ENCODE data around the gene CYP2C19. TPM values are rescaled to one million over a fixed set of nuclear protein-coding genes. Genes with fewer than 3 reads are reported as not detected.
"Not testable (repeated sequence)": the region's sequence is repeated elsewhere in the genome, so short reads cannot be mapped to it uniquely, and the experiment has no call there.

The CYP2C19 gene
- not detected in 2 replicates for total RNA-seq (2014; rRNA removed; shearing (Covaris generic))

DNA sequence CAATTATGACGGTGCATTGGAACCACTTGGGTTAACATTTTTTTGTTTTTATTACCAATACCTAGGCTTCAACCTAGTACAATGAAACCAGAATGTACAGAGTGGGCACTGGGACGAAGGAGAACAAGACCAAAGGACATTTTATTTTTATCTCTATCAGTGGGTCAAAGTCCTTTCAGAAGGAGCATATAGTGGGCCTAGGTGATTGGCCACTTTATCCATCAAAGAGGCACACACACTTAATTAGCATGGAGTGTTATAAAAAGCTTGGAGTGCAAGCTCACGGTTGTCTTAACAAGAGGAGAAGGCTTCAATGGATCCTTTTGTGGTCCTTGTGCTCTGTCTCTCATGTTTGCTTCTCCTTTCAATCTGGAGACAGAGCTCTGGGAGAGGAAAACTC is at the start of gene CYP2C19:
CYP2C19 (plus strand) TSS at position 289 of the 400 bp plus-strand sequence; CDS start at position 314, 25 bp downstream.
- Histone ChIP-seq H3K4me3 (no peak within 1 kb of the TSS), H3K36me3 (no peaks in the 10 kb centered on the region), H3K27me3 (no peaks in the 10 kb centered on the region), H3K27ac (no peak within 1 kb of the TSS), H3K4me1 (no peaks in the 10 kb centered on the region), H3K9me3 (replicated peaks) (no peaks in the 10 kb centered on the region)
- no peak for DNase-seq

DNA sequence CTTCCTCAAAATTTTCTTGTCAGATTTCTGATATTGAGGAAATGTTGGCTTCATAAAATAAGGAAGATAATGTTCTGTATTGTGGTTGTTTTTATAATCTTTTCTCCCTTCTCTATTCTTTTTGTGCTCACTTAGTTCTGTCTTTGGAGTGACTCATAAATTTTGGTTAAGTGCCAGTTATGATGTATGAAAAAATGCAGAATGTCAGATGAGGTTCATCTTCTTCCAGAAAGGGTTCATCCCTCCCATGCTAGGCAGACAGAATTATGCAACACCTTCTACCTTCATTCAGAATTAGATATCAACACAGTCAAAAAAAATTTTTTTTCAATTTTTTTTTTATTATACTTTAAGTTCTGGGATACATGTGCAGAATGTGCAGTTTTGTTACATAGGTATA is 36.6 kb upstream of the CYP2C19 start:
- H3K27me3 ChIP-seq = no peaks in the 10 kb centered on the region
- H3K9me3 ChIP-seq (replicated peaks) = no peaks in the 10 kb centered on the region
- DNase-seq = no peak
- no peak overlapping the region for H3K27ac ChIP-seq
- no peaks in the 10 kb centered on the region for H3K4me1 ChIP-seq
- H3K36me3 ChIP-seq = no peaks in the 10 kb centered on the region
- no peak overlapping the region for H3K4me3 ChIP-seq

DNA sequence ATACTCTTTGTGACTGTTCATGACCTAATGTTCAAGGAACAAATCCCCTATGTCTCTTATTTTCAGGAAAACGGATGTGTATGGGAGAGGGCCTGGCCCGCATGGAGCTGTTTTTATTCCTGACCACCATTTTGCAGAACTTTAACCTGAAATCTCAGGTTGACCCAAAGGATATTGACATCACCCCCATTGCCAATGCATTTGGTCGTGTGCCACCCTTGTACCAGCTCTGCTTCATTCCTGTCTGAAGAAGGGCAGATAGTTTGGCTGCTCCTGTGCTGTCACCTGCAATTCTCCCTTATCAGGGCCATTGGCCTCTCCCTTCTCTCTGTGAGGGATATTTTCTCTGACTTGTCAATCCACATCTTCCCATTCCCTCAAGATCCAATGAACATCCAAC is 27.3 kb upstream of the CYP2C19 start:
- no peak for DNase-seq
- Histone ChIP-seq H3K27me3 (no peaks in the 10 kb centered on the region), H3K4me3 (no peak overlapping the region), H3K36me3 (no peaks in the 10 kb centered on the region), H3K27ac (no peak overlapping the region), H3K9me3 (replicated peaks) (no peaks in the 10 kb centered on the region), H3K4me1 (no peaks in the 10 kb centered on the region)

DNA sequence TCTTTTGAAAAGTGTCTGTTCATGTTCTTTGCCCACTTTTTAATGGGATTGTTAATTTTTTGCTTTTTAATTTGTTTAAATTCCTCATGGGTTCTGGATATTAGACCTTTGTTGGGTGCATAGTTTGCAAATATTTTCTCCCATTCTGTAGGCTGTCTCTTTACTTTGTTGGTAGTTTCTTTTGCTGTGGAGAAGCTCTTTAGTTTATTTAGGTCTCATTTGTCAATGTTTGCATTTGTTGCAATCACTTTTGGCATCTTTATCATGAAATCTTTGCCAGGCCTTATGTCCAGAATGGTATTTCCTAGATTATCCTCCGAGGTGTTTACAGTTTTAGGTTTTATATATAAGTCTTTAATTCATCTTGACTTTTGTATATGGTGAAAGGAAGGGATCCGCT is 23.9 kb upstream of the CYP2C19 start:
- Histone ChIP-seq H3K4me1 (no peaks in the 10 kb centered on the region), H3K9me3 (replicated peaks) (no peaks in the 10 kb centered on the region), H3K27ac (no peak overlapping the region), H3K27me3 (no peaks in the 10 kb centered on the region), H3K4me3 (no peak overlapping the region), H3K36me3 (no peaks in the 10 kb centered on the region)
- DNase-seq = no peak

DNA sequence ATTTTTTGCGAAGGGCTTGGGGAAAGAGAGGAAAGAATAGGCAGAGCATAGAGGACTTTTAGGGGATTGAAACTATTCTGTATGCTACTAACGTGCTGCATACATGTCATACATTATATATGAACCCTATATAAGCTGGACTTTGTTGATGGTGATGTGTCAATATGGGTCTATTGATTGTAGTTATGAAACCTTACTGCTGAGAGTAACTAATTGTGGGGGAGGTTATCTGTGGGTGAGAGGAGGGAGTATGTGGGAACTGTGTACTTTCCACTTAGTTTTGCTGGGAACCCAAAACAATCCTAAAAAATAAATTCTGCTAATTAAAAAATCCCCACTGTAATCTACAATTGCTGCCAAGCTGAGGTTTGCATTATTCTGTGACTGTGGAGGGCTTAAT is 15.3 kb upstream of the CYP2C19 start:
- no peak overlapping the region for H3K4me3 ChIP-seq
- H3K27ac ChIP-seq = no peak overlapping the region
- no peaks in the 10 kb centered on the region for H3K4me1 ChIP-seq
- H3K36me3 ChIP-seq = no peaks in the 10 kb centered on the region
- no peak for DNase-seq
- no peaks in the 10 kb centered on the region for H3K27me3 ChIP-seq
- no peaks in the 10 kb centered on the region for H3K9me3 ChIP-seq (replicated peaks)

DNA sequence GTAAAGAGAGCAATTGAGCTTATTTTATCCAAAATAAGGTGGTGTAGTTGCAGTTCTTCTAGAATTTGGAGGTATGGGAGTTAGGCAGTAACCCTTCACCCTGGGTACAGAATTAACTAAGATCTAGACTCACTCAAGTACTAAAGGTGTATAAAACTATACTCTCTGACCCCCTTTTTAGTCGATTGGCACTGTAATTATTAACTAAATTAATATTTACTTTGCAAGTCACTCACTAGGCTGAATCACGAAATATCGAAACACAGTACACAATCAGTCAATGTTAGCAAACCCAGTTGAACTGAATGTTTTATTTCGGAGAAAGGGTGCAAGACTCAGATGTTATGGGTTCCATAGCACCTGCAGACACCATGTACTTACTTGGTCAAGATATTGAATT is 14.6 kb upstream of the CYP2C19 start:
- H3K4me3 ChIP-seq = no peak overlapping the region
- no peak overlapping the region for H3K27ac ChIP-seq
- DNase-seq = no peak
- no peaks in the 10 kb centered on the region for H3K4me1 ChIP-seq
- H3K9me3 ChIP-seq (replicated peaks) = no peaks in the 10 kb centered on the region
- no peaks in the 10 kb centered on the region for H3K36me3 ChIP-seq
- H3K27me3 ChIP-seq = no peaks in the 10 kb centered on the region

DNA sequence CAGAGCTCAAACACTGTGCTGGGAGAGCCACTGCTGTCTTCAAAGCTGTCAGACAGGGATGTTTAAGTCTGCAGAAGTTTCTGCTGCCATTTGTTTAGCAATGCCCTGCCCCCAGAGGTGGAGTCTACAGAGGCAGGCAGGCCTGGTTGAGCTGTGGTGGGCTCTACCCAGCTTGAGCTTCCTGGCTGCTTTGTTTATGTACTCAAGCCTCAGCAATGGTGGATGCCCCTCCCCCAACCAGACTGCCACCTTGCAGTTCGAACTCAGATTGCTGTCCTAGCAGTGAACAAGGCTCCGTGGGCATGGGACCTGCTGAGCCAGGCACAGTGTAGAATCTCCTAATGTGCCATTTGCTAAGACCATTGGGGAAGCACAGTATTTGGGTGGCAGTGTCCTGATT is 4.6 kb upstream of the CYP2C19 start:
- Histone ChIP-seq H3K27ac (no peak overlapping the region), H3K9me3 (replicated peaks) (no peaks in the 10 kb centered on the region), H3K36me3 (no peaks in the 10 kb centered on the region), H3K4me1 (no peaks in the 10 kb centered on the region), H3K27me3 (no peaks in the 10 kb centered on the region), H3K4me3 (no peak overlapping the region)
- DNase-seq = no peak

DNA sequence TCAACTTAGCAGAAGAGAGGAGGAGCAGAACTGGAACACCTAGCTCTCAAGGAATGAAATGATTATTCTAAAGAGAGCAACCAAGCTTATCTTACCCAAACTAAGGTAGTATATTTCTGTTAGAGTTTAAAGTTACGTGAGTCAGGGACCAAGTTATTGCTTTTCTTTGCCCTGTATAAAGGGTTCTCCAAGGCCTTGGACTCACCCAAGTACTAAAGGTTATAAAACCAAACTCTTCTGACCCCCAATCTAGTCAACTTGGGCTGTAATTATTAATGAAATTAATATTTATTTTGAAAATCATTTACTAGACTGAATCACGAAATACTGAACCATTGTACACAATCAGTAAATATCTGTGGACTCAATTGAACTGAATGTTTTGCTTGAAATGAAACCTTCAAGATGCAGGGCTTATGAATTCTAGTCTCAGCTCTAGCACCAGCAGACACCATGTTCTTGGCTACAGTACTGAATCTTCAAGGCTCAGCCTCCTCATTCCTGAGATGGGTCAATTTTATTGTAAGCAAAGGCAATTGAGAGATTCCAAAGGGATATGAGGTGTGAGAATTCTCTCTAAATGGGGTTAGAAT is 1.8 kb upstream of the CYP2C19 start:
- Histone ChIP-seq H3K9me3 (replicated peaks) (no peaks in the 10 kb centered on the region), H3K27me3 (no peaks in the 10 kb centered on the region), H3K36me3 (no peaks in the 10 kb centered on the region), H3K4me3 (no peak overlapping the region), H3K27ac (no peak overlapping the region), H3K4me1 (no peaks in the 10 kb centered on the region)
- no peak for DNase-seq

DNA sequence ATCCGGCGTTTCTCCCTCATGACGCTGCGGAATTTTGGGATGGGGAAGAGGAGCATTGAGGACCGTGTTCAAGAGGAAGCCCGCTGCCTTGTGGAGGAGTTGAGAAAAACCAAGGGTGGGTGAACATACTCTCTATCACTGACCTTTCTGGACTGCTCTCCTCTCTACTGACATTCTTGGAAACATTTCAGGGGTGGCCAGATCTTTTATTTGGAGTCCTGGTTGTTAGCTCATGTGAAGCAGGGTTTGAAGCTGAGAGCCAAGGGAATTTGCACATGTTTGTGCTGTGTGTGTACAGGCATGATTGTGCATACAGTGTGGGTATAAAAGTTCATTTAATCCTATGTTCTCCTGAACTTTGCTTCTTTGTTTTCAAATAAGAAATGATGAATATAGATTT is 12.9 kb downstream of the CYP2C19 start:
- H3K27ac ChIP-seq; H3K27me3 ChIP-seq; H3K36me3 ChIP-seq; H3K4me3 ChIP-seq; H3K9me3 ChIP-seq (replicated peaks); DNase-seq; H3K4me1 ChIP-seq: not testable (repeated sequence)

DNA sequence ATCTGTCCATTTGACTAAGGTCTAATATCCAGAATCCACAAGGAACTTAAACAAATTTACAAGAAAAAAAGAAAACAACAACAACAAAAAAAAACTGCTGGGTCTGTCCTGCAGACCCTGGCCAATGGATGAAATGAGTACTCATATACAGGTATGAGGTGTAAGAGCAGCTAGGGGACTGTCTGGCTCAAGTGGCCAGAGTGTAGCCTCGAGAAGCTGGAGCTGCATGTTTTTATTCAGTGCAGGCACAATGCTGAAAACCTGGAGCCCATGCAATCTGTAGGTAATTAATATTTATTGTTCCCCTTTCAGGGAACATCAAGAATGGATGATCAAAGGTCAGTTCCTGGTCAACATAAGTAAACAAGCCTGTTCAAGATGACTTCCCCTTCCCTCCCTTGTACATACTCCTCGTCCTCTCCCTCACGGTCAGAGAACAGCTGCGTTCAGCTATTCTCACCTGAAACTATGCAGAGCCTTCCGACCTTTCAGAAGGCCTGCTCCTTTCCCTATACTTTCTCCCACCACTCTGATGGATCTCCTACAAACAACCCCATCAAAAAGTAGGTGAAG is 15.5 kb downstream of the CYP2C19 start:
- no peaks in the 10 kb centered on the region for H3K36me3 ChIP-seq
- H3K27ac ChIP-seq = no peak overlapping the region
- no peak for DNase-seq
- no peaks in the 10 kb centered on the region for H3K27me3 ChIP-seq
- H3K4me1 ChIP-seq = no peaks in the 10 kb centered on the region
- no peaks in the 10 kb centered on the region for H3K9me3 ChIP-seq (replicated peaks)
- no peak overlapping the region for H3K4me3 ChIP-seq

DNA sequence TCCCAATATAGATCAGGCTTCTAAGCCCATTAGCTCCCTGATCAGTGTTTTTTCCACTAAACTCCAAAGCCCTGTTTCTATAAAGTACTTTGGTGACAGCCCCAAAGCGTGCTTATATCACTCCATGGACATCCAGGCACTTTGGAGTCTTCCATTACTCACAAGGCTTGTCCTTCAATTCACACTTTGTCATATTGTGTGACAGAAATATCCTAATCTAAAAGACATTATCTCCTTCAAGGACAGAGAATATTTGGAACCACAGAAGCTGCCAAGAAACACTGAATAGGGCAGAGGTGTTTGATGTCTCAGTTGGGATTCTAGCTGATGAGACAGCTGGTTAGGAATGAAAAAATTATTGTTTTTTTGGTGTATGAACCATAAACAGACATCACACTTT is 18.4 kb downstream of the CYP2C19 start:
- no peak overlapping the region for H3K27ac ChIP-seq
- H3K36me3 ChIP-seq = no peaks in the 10 kb centered on the region
- H3K4me1 ChIP-seq = no peaks in the 10 kb centered on the region
- H3K27me3 ChIP-seq = no peaks in the 10 kb centered on the region
- no peaks in the 10 kb centered on the region for H3K9me3 ChIP-seq (replicated peaks)
- DNase-seq = no peak
- H3K4me3 ChIP-seq = no peak overlapping the region

DNA sequence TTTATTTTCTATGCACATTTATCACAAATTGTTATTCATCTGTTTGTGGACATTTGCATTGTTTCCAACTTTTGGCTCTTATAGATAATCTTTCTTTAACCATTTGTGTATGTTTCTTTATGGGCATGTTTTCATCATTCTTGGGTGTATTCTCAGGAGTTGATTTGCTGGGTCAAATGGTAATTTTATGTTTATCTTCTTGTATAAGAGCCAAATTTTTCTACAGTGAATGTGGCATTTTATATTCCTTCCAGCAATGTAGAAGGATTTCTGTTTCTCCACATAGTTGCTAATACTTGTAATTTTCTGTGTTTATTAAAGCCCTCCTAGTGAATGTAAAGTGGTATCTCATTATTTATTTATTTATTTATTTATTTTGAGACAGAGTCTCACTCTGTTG is 21.8 kb downstream of the CYP2C19 start:
- Histone ChIP-seq H3K27ac (no peak overlapping the region), H3K9me3 (replicated peaks) (no peaks in the 10 kb centered on the region), H3K27me3 (no peaks in the 10 kb centered on the region), H3K4me1 (no peaks in the 10 kb centered on the region), H3K4me3 (no peak overlapping the region), H3K36me3 (no peaks in the 10 kb centered on the region)
- no peak for DNase-seq

DNA sequence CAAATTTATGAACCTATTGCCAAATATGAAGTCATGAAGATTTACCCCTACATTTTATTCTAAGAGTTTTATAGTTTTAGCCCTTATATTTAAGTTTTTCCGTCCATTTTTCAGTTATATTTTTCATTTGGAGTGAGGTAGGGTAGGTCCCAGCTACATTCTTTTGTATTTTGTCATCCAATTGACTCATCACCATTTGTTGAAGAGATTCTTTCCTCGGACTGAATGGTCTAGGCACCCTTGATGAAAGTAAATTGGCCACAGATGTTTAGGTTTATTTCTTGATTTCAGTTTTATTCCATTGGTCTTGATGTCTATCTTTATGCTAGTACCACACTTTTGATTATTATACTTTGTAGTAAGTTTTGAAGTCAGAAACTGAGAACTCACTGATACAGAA is 22.7 kb downstream of the CYP2C19 start:
- no peaks in the 10 kb centered on the region for H3K4me1 ChIP-seq
- no peaks in the 10 kb centered on the region for H3K36me3 ChIP-seq
- DNase-seq = no peak
- H3K27ac ChIP-seq = no peak overlapping the region
- no peaks in the 10 kb centered on the region for H3K27me3 ChIP-seq
- H3K9me3 ChIP-seq (replicated peaks) = no peaks in the 10 kb centered on the region
- no peak overlapping the region for H3K4me3 ChIP-seq

DNA sequence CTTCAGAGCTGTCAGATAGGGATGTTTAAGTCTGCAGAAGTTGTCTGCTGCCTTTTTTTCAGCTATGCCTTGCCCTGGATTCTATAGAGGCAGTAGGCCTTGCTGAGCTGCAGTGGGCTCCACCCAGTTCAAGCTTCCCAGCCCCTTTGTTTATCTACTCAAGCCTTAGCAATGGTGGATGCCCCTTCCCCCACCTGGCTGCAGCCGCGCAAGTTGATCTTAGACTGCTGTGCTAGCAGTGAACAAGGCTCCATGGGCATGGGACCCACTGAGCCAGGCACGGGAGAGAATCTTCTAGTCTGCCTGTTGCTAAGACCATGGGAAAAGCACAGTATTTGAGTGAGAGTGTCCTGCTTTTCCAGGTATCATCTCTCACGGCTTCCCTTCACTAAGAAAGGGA is 38.1 kb downstream of the CYP2C19 start:
- DNase-seq; H3K4me3 ChIP-seq; H3K27ac ChIP-seq; H3K4me1 ChIP-seq; H3K9me3 ChIP-seq (replicated peaks); H3K27me3 ChIP-seq; H3K36me3 ChIP-seq: not testable (repeated sequence)

DNA sequence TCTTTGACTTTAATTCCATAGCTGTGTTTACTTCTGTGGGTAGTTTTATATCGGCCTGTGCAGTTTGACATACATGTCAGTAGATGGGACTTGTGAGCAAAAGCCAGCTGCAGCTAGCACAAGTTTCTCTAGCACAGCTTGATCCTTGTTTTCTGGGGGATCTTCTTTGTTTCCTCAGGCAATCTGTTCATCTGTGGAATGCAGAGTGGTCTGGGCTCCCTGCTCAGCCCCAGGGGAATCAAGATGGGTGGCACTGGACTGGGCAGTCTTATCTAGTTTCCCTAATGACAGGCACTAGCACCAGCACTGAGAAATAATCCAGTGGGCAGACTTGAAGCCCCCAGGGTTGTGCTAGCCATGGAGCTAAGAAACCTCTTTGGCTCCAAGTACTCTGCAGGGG is 40.8 kb downstream of the CYP2C19 start:
- Histone ChIP-seq H3K27ac (no peak overlapping the region), H3K36me3 (no peaks in the 10 kb centered on the region), H3K9me3 (replicated peaks) (no peaks in the 10 kb centered on the region), H3K4me3 (no peak overlapping the region), H3K4me1 (no peaks in the 10 kb centered on the region), H3K27me3 (no peaks in the 10 kb centered on the region)
- DNase-seq = no peak

DNA sequence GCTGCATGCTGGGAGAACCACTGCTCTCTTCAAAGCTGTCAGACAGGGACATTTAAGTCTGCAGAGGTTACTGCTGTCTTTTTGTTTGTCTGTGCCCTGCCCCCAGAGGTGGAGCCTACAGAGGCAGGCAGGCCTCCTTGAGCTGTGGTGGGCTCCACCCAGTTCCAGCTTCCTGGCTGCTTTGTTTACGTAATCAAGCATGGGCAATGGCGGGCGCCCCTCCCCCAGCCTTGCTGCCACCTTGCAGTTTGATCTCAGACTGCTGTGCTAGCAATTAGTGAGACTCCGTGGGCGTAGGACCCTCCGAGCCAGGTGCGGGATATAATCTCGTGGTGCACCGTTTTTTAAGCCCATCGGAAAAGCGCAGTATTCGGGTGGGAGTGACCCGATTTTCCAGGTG is 67.5 kb downstream of the CYP2C19 start:
- not testable (repeated sequence) for H3K9me3 ChIP-seq (replicated peaks); DNase-seq; H3K4me3 ChIP-seq; H3K27me3 ChIP-seq; H3K36me3 ChIP-seq; H3K4me1 ChIP-seq; H3K27ac ChIP-seq

Data from SJCRH30 (cell line).